HG03066 (cell line): ENCODE data around the gene SBF2.
"Not testable (repeated sequence)": the region's sequence is repeated elsewhere in the genome, so short reads cannot be mapped to it uniquely, and the experiment has no call there.

ENCODE experiments used
- ATAC-seq: cut with Tn5 transposase; IDR thresholded peaks from one replicate; pipeline ENCODE4 v1.9.1; 2021; ENCODE audit warnings: low read depth; ENCODE audit not compliant: unreplicated experiment

SBF2 gene

DNA sequence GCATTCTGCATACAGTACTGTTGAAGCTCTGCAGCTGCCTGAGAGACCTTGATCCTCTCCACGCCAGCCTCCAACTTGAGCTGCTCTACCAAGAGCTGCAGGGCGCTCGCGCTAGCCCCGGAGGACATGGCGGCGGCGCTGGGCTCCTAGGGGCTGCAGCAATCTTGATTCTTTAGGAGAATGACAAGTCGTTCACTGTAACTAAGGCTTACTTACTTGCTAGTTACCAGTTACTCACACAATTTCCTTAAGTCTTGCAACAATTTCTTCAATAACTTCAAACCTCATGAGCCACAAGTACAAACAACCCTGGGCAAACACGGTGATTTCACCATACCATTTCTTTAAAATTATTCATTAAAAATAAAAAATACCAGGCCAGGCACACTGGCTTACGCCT lies 21.9 kb downstream of the SBF2 start:
- ATAC-seq: no peak

- no peak for ATAC-seq
Observed at GRCh38 chr11:10268746-10269488, 25.1 kb downstream of the SBF2 start.

DNA sequence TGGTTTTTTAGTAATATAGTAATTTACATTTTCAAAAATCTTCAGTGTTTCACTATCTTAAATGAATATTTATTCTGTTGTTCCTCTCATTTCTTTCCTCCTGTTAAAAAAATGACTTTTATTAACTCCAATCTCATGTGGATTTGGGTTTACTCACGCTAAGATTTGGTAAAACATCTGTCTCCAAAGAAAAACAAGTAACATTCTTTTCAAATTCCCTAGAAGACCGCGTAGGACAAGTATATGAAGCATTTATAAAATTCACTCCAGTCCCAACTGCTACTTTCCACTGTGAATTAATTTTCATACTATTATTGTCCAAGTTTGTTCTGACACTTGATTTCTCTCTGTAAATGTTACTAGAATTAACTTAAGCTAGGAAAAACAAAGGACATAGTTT lies 26.2 kb downstream of the SBF2 start:
- no peak for ATAC-seq

DNA sequence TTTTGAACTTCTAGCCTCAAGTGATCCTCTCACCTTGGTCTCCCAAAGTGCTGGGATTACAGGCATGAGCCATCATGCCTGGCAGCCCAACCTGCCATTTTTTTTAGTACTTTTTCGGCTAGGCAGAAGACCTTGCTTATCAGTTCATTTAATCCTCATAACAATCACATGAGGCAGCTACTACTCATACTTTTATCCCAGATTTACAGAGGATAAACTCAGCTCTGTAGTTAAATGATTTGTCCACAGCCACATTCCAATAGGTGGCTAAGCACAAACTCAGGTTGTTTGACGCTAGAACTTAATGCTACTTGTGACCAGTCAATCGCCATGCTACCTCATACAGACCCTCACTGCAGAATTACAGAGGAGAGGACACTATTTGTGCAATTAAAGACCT lies 28.1 kb downstream of the SBF2 start:
- no peak for ATAC-seq

- not testable (repeated sequence) for ATAC-seq
Observed at GRCh38 chr11:10264716-10265115, 29.3 kb downstream of the SBF2 start.

- ATAC-seq: no peak
Observed at GRCh38 chr11:10263929-10264328, 30.1 kb downstream of the SBF2 start.

GRCh38 chr11:10261821-10262220 lies 32.2 kb downstream of the SBF2 start:
- no peak for ATAC-seq

GRCh38 chr11:10257478-10257877 lies 36.5 kb downstream of the SBF2 start:
- no peak for ATAC-seq

GRCh38 chr11:10255388-10256125 lies 38.5 kb downstream of the SBF2 start:
- no peak for ATAC-seq

DNA sequence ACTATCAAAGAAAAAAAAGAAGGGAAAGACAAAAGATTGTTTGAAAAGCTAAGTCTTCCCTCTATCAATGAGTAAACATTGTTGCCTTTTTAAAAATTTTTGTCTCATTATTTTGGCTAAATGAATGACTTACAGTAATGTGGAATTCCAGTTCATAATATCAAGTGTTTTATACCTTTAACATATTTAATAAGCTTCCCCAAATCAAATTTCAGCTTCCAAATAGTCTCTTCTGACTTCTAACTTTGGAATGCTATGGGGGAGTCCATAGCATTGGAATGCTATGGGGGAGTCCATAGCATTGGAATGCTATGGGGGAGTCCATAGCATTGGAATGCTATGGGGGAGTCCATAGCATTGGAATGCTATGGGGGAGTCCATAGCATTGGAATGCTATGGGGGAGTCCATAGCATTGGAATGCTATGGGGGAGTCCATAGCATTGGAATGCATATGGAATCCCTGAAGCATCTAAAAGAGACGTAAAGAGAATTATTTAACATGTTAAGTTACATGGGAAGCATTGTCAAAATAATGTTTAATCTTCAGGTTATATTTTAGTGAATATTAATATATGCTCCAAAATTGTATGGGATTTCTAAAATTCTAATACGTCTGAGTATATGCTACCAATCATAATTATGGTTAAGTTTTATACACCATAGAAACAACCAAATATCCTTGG lies 44.4 kb downstream of the SBF2 start:
- not testable (repeated sequence) for ATAC-seq

- no peak for ATAC-seq
Observed at GRCh38 chr11:10247011-10247410, 47.0 kb downstream of the SBF2 start.

DNA sequence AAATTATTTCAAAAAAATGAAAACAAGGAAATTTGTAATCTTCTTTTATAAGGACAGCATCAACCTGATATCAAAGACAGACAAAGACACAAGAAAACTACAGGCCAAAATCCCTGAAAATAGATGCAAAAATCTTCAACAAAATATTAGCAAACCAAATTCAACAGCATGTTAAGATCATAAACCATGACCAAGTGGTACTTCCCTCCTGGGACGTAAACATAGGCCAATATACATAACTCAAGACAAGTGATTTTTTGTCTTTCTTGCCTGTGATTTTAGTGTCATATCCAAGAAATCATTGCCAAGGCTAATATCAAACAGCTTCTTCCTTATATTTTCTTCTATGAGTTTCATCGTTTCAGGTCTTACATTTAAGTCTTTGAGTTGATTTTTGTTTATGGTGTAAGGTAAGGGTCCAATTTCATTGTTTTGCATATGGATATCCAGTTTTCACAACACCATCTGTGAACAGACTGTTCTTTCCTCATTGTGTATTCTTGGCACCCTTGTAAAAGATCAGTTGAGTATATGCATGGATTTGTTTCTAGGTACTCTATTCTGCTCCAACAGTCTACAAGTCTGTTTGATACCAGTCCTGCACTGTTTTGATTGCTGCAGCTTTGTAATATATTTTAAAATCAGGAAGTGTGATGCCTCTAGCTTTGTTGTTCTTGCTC lies 50.0 kb downstream of the SBF2 start:
- ATAC-seq: no peak

DNA sequence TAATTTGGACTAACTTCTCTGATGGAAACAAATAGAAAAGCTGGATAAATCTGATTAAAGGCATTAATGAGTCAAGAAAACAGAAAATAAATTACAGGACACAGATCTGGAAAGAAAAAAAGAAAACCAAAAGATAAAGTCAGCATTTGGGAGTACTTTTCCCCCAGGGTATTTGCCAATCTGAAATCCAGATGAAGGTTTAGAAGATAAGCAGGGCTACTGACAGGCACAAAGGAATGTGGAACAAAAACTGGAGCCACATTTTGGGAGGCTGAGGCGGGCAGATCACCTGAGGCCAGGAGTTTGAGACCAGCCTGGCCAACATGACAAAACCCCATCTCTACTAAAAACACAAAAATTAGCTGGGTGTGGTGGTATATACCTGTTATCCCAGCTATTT lies 57.2 kb downstream of the SBF2 start:
- no peak for ATAC-seq

GRCh38 chr11:10233581-10233980 lies 60.4 kb downstream of the SBF2 start:
- ATAC-seq: no peak

DNA sequence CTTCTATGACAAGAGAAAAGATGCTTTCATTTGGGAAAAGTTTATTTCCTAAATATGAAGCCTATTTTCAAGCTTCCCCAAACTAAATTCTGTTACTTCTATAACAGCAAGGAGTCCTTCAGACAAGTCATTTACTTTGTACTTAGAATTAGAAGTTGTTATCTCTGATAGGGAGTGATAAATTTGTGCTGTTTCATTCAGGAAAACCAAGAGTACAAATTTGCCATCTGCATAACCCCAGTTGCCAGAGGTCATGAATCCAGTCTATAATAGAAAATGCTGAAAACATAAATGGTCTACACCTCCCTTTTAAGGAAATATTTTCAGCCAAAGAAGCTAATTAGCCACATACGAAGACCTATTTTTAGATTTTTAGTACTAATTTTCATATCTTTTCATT lies 61.3 kb downstream of the SBF2 start:
- ATAC-seq: no peak

DNA sequence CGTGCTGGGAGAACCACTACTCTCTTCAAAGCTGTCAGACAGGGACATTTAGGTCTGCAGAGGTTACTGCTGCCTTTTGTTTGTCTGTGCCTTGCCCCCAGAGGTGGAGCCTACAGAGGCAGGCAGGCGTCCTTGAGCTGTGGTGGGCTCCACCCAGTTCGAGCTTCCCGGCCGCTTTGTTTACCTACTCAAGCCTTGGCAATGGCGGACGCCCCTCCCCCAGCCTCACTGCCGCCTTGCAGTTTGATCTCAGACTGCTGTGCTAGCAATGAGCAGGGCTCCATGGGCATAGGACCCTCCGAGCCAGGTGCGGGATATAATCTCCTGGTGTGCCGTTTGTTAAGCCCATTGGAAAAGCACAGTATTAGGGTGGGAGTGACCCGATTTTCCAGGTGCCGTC lies 62.2 kb downstream of the SBF2 start:
- ATAC-seq: not testable (repeated sequence)

GRCh38 chr11:10225553-10225952 lies 68.5 kb downstream of the SBF2 start:
- ATAC-seq: no peak

DNA sequence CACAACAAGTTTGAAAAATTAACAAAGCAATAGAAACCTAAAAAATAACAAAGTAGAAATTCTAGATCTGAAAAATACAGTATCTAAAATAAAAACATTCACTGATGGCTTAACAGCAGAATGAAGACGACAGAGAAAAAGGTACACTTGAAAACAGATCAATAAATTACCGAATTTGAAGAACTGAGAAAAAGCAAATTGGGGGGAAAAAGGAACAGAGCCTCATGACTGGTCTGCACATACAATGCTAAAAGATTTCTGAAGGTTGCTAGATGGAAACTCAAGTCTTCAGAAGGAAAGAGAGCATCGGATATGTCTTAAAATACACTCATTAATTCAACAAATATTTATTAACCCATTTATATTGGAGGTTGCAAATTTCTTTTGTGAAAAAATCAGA lies 71.6 kb downstream of the SBF2 start:
- no peak for ATAC-seq

DNA sequence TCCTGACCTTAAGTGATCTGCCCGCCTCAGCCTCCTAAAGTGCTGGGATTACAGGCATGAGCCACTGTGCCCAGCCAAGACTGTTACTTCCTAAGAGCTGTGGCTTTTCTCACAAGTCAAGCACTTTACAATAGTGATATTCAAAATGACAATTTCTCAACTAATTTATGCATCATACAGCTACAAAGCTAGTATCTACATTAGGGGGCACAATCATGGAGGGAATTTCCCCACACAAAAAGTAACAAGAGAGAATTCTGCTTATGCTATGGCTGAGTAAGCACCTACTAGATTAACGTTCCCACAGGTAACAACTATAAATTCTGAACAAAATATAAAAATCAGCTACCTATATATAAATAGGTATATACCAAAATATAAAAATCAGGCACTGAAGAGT lies 72.7 kb downstream of the SBF2 start:
- no peak for ATAC-seq

DNA sequence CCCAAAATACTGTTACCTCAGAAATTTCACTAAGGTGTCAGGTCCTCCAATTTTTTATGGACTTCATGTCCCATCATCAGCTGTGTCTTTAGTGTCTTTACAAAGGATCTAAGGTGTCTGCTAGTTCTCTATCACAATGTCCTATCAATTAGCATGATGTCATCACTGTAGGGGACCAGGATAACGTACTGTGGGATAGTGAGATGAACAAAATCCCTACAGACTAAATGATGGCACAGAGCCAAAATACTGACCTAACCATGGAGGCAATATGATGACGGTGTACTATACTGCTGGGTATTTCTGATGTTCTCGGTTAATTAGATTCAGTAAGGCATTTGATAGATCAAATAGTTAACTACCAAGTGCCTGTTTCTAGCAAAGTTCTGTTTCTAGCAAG lies 82.5 kb downstream of the SBF2 start:
- ATAC-seq: no peak

- no peak for ATAC-seq
Observed at GRCh38 chr11:10209326-10209725, 84.7 kb downstream of the SBF2 start.
